Gastrocnemius medialis (tissue), 4 donors: ENCODE measurements around the gene CASQ2.

Experiments used
- CTCF ChIP-seq, 5 experiments: fragments of 450-650 bp in 3 of 5; fragments of 200-600 bp in 2 of 5; sonication (generic) in 2 of 5; IDR thresholded peaks in 4 of 5; conservative IDR thresholded peaks in 1 of 5; 1 replicate in 4 of 5; 2 replicates in 1 of 5; pipeline ENCODE4 v1.5.1; 2016 to 2019; ENCODE audit warnings: antibody characterized with exemption in 5 of 5, mild to moderate bottlenecking in 3 of 5, moderate library complexity in 3 of 5
- POLR2A ChIP-seq, 2 donors: fragments of 450-650 bp; IDR thresholded peaks; one replicate each; pipeline ENCODE4 v1.6.1; 2017; ENCODE audit warnings: antibody characterized with exemption in 2 of 2, mild to moderate bottlenecking in 2 of 2, moderate library complexity in 2 of 2

- TF ChIP-seq CTCF (IDR thresholded peaks at IDR 0.05 in 4 of 5, conservative IDR thresholded peaks at IDR 0.05 in 1 of 5) (no peak), POLR2A (IDR thresholded peaks at IDR 0.05) (no peak)
Observed at GRCh38 chr1:115794976-115795639, 26.6 kb upstream of the CASQ2 start.
